ENCODE results near the gene ZKSCAN5.

- TF ChIP-seq POLR2AphosphoS5 (IDR thresholded peaks at IDR 0.05) (no peak), CTCF (IDR thresholded peaks at IDR 0.05; ENCODE audit: poor library complexity, severe bottlenecking) (no peak), TAF1 (IDR thresholded peaks at IDR 0.05; ENCODE audit: low read depth) (no peak), SMC3 (conservative IDR thresholded peaks at IDR 0.05; ENCODE audit: poor library complexity) (no peak)
These were observed 220 bp upstream of the ZKSCAN5 start for GRCh38 chr7:99504281-99504602.
